Stomach smooth muscle (tissue), 2 donors: ENCODE measurements around the gene ADCY9.

Experiments used
- H3K27ac ChIP-seq: one replicate; pipeline ENCODE4 v1.7.0; 2013; ENCODE audit warnings: mild to moderate bottlenecking, low read length, inconsistent platforms
- H3K27me3 ChIP-seq, 2 donors: one replicate each; pipeline ENCODE4 v1.7.0; 2013; ENCODE audit warnings: low read length in 2 of 2; ENCODE audit not compliant: insufficient read depth in 2 of 2, control insufficient read depth in 1 of 2
- H3K36me3 ChIP-seq, 2 donors: one replicate each; pipeline ENCODE4 v1.7.0; 2013; ENCODE audit warnings: low read length in 2 of 2; ENCODE audit not compliant: control insufficient read depth in 2 of 2, insufficient read depth in 2 of 2
- H3K4me1 ChIP-seq: one replicate; pipeline ENCODE4 v1.7.0; 2013; ENCODE audit warnings: low read length; ENCODE audit not compliant: control insufficient read depth, insufficient read depth
- H3K4me3 ChIP-seq, 2 donors: one replicate each; pipeline ENCODE4 v1.7.0; 2013; ENCODE audit warnings: low read length in 2 of 2
- H3K9ac ChIP-seq, 2 donors: one replicate each; pipeline ENCODE4 v1.7.0; 2013; ENCODE audit warnings: low read length in 2 of 2, mild to moderate bottlenecking in 1 of 2
- H3K9me3 ChIP-seq, 2 donors: one replicate each; pipeline ENCODE4 v1.7.0; 2013; ENCODE audit warnings: low read length in 2 of 2; ENCODE audit not compliant: control insufficient read depth in 2 of 2
- donor health status: healthy.
- donor health status: Pancreatic carcinoma.

ADCY9 gene

DNA sequence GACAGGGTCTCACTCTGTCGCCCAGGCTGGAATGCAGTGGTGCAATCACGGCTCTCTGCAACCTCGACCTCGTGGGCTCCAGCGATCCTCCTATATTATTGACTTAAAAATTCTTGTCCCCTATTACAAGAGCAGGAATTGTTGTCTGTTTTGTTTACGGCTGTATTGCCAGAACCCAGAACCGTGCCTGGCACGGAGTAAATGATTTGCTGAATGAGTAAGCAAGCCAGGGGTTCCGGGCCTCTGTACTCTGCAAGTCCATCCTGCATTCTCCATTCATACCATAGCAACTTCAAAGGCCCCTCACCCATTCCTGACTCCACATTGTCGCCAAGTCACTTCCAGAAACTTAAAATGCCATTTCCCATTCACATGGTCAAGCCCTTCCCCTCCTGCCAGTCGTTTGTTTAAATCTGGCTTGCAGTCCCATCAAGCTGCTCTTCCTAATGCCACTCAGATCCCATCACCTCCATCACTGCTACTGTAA is 6.9 kb downstream of the ADCY9 start:
- no peak overlapping the region for H3K9ac ChIP-seq
- H3K27ac ChIP-seq = no peak overlapping the region
- peaks cover 0 to 5% of the 10 kb centered on the region in 2 donors for H3K36me3 ChIP-seq
- no peaks in the 10 kb centered on the region for H3K27me3 ChIP-seq
- H3K4me3 ChIP-seq = no peak overlapping the region
- peaks cover 30% of the 10 kb centered on the region for H3K4me1 ChIP-seq
- no peaks in the 10 kb centered on the region for H3K9me3 ChIP-seq

DNA sequence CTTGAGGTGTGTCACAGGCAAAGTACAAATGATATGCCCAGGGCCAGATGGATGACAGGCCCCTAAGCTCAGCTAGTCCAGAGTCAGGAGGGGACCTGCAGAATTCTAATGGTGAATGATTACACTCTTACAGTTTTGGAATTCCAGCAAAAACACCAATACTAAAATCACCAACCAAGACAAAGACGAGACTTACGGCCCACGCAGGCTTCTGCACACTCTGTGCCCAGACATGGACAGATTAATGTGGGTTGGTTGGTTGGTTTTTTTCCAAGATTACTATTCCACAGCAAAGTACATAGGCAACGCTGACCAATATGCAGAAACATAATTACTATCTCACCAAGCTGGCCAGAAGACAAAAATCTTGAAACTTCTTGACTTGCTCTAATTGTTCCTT is 9.7 kb downstream of the ADCY9 start:
- H3K9me3 ChIP-seq = no peaks in the 10 kb centered on the region
- H3K4me1 ChIP-seq = peaks cover 15% of the 10 kb centered on the region
- no peak overlapping the region for H3K9ac ChIP-seq
- no peak overlapping the region for H3K27ac ChIP-seq
- H3K36me3 ChIP-seq = peaks cover 4 to 9% of the 10 kb centered on the region in 2 donors
- no peaks in the 10 kb centered on the region for H3K27me3 ChIP-seq
- H3K4me3 ChIP-seq = no peak overlapping the region

DNA sequence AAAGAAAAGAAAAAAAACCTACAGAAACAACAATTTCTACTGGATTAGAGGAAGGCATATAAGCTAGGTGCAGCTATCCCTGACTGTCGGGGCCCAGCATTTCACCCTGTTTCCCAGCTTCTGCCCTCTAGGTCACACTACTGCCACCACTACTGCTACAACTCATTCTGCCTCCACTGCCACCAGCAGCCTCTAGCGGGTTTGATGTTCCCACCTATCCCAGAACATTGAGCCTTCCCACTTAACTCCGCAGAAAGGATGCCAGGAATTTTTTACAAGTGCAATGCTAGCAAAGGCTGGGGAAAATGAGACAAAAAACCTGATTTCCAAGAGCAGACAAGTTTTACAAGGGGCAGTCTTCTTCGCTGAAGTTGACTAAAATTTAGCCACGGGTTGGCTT is 10.4 kb downstream of the ADCY9 start:
- H3K4me1 ChIP-seq = peaks cover 9% of the 10 kb centered on the region
- H3K9ac ChIP-seq = no peak overlapping the region
- peaks cover 4 to 8% of the 10 kb centered on the region in 2 donors for H3K36me3 ChIP-seq
- no peak overlapping the region for H3K4me3 ChIP-seq
- H3K9me3 ChIP-seq = no peaks in the 10 kb centered on the region
- H3K27me3 ChIP-seq = no peaks in the 10 kb centered on the region
- no peak overlapping the region for H3K27ac ChIP-seq

DNA sequence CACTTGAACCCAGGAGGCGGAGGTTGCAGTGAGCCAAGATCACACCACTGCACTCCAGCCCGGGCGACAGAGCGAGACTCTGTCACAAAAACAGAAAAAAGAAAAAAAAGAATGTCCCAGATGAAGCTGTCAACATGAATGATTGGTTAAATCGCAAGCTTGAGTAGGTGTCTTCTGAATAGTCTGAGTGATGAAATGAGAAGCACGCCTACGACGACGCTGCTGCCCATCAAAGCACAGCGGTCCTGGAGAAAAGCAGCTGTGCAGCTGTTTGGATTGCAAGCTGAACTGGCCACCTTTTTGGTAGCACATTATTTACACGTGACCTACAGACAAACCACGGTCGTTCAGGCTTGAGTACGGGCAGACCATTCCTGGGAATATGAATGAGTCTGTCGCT is 12.5 kb downstream of the ADCY9 start:
- no peaks in the 10 kb centered on the region for H3K9me3 ChIP-seq
- H3K4me1 ChIP-seq = peaks cover 3% of the 10 kb centered on the region
- H3K9ac ChIP-seq = no peak overlapping the region
- no peaks in the 10 kb centered on the region for H3K27me3 ChIP-seq
- no peak overlapping the region for H3K4me3 ChIP-seq
- no peak overlapping the region for H3K27ac ChIP-seq
- H3K36me3 ChIP-seq = peaks cover 4% of the 10 kb centered on the region in 2 donors

DNA sequence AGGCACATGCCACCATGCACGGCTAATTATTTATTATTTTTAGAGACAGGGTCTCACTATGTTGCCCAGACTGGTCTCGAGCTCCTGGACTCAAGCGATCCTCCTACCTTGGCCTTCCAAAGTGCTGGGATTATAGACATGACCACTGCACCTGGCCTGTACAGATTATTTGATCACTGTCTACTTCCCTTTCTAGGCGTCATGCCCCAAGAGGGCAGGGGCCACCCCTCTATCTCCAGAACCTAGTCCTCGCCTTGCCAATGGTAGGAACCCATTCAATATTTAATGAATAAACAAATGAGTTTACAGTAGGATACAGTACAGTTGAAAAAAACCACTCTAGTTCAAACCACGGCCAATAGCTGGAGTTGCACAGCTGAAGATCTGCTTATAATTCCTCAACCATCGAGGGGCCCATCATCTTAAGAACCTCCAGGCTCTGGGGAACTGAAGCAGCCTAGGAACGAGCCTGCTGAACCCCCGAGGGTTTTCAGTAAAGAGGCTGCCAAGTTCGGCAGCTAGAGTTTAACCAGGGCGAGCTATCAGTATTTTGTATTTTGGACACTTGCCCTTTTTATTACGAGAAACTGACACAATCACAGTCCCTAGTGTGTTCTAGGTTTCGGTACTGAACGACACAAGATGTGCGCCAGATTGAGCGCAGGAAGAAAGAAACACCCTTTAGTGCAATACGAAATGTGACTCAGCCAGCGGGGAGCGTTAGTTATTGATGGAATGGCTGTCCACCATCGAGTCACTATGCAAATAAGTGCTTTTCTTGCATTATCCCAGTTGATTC is 14.6 kb downstream of the ADCY9 start:
- Histone ChIP-seq H3K4me3 (no peak overlapping the region), H3K9ac (no peak overlapping the region), H3K36me3 (peaks cover 4% of the 10 kb centered on the region in 2 donors), H3K9me3 (no peaks in the 10 kb centered on the region), H3K27me3 (no peaks in the 10 kb centered on the region), H3K4me1 (peaks cover 11% of the 10 kb centered on the region), H3K27ac (no peak overlapping the region)

DNA sequence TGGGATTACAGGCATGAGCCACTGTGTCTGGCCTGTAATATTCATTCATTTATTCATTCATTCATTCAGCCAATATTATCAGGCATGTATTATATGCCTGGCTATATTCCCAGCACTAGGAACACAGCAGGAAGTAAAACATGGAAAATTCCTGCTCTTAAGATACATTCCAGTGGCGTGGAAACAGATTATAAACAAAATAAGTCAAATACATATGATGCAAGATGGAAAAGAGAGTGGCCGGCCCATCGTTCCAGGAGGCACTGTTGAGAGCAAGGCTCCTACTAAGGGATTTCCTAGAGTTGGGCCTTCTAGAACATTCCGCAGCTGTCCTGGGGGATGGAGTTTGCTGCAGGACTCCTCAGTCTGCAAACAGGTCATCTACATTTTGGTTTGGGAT is 17.7 kb downstream of the ADCY9 start:
- Histone ChIP-seq H3K36me3 (peaks cover 2 to 4% of the 10 kb centered on the region in 2 donors), H3K4me3 (no peak overlapping the region), H3K27ac (no peak overlapping the region), H3K9me3 (no peaks in the 10 kb centered on the region), H3K27me3 (no peaks in the 10 kb centered on the region), H3K4me1 (peaks cover 19% of the 10 kb centered on the region), H3K9ac (no peak overlapping the region)

DNA sequence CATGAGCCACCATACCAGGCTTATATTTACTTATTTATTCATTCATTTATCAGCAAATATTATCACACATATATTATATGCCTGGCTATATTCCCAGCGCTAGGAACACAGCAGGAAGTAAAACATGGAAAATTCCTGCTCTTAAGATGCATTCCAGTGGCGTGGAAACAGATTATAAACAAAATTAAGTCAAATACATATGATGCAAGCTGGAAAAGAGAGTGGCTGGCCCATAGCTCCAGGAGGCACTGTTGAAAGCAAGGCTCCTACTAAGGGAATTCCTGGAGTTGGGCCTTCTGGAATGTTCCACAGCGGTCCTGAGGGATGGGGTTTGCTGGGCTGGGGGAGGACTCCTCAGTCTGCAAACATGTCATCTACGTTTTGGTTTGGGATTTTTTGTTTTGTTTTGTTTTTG is 18.4 kb downstream of the ADCY9 start:
- H3K4me1 ChIP-seq = peaks cover 25% of the 10 kb centered on the region
- H3K27me3 ChIP-seq = no peaks in the 10 kb centered on the region
- H3K4me3 ChIP-seq = no peak overlapping the region
- H3K9me3 ChIP-seq = no peaks in the 10 kb centered on the region
- no peak overlapping the region for H3K27ac ChIP-seq
- no peaks in the 10 kb centered on the region for H3K36me3 ChIP-seq
- no peak overlapping the region for H3K9ac ChIP-seq

DNA sequence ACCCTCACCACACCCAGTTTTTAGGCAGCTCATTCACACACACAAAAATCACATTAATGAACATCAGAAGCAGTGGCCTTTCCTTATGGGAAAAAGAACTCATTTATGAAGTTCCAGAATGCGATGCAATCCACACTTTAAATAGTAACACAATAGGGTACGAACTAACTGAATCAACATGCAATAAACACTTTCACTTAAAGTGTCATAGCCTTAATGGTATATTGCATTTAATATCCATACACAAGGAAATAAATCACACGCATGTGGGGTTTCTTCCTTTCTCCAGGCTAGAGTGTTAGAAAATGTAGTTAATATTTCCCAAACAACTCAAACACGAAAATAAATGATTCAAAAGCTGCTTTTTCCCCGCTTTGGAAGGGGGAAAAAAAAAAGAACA is 19.7 kb downstream of the ADCY9 start:
- Histone ChIP-seq H3K4me3 (peak overlapping the region in 1 of 2 donors; percentile 1), H3K27me3 (no peaks in the 10 kb centered on the region), H3K36me3 (no peaks in the 10 kb centered on the region), H3K9ac (peak overlapping the region in 1 of 2 donors; percentile 3), H3K27ac (no peak overlapping the region), H3K9me3 (no peaks in the 10 kb centered on the region), H3K4me1 (peaks cover 37% of the 10 kb centered on the region)

DNA sequence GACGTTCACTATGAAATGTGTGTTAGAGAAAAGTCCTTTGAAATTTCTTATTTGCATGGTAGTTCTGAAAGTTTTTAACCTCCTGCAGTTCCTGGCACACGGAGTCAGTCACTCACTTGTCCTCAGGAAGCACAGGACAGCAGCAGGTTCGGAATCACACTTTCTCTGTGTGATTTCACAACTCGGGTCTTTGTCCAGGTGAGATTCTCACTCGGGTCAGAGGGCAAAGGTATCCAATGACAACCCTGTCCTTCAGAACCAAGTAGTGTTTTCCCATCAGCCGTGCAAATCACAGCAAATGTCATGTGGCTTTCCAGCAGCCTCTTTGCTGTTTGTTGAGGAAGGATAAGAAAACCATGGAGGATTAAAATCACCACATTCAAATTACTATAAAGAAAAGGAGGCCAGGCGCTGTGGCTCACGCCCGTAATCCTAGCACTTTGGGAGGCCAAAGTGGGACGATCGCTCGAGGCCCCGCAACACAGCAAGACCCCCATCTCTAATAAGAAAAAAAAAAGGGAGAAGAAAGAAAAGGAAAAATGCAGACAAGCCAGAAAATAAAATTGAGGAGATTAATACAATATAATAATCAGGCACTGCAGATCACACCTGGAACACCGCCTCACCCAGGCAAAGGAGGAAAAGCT is 22.0 kb downstream of the ADCY9 start:
- Histone ChIP-seq H3K4me3 (peak overlapping the region; percentile 44 to 47), H3K4me1 (peaks cover 57% of the 10 kb centered on the region), H3K9ac (peak overlapping the region; percentile 1 to 54), H3K27me3 (no peaks in the 10 kb centered on the region), H3K36me3 (no peaks in the 10 kb centered on the region), H3K9me3 (no peaks in the 10 kb centered on the region), H3K27ac (peak overlapping the region; percentile 53)

DNA sequence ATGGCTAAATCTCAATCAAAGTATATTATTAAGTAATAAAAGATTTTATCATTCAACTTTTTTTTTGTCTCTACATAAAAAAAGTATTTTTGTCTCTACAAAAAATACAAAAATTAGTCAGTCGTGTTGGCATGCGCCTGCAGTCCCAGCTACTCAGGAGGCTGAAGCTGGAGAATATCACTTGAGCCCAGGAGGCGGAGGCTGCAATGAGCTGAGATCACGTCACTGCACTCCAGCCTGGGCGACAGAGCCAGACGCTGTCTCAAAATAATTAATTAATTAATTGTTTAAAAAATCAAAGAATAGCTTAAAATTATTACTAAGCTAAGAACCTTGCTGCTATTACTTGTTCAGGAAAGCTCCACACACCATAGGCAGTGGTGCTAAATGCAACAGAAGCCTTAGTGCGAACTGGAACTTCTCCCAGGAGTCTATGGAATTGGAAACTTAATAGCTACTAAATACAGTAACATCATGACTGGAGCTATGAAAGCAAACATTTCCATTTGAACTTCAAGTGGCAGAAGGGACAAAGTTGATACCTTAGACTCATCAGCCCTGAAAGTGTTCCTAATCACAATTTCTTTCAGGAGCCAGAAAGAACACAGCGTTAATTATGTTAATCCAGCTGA is 22.6 kb downstream of the ADCY9 start:
- Histone ChIP-seq H3K27ac (peak overlapping the region; percentile 53), H3K4me3 (peak overlapping the region; percentile 44 to 47), H3K9ac (peak overlapping the region; percentile 54 to 62), H3K27me3 (no peaks in the 10 kb centered on the region), H3K36me3 (no peaks in the 10 kb centered on the region), H3K4me1 (peaks cover 62% of the 10 kb centered on the region), H3K9me3 (no peaks in the 10 kb centered on the region)
